ENCODE data around the gene ARHGEF28.

Gene ARHGEF28

DNA sequence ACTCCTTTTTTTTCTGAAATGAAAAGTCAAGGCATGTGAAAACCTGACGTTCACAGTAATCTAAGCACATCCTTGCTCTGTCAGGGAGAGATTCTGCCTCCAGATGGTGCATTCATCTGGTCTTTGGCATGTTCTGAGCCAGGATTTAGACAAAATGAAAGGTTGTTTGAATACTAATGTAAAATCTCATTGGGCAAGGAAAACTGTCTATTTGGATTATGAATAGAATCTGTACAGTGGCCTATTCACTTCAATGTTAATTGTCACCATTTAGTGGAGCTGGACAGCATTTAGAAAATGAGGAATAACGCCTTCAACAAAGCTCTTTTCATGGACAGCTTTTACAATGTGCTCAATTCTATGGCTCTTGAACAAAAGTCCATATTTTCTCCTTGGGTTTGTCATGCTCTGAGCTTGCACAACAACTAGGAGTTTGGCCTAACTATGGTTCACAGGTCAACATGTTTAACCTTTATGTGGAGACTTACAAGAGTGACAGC is 28.9 kb downstream of the ARHGEF28 start:
- TF ChIP-seq TCF4 (CRISPR knock-in tag; IDR thresholded peaks at IDR 0.05; ENCODE audit: borderline replicate concordance) (no peak), CSDC2 (CRISPR knock-in tag; IDR thresholded peaks at IDR 0.05) (no peak), ARNTL (CRISPR knock-in tag; IDR thresholded peaks at IDR 0.05; ENCODE audit: borderline replicate concordance, low read depth) (no peak), ESRRG (CRISPR knock-in tag; IDR thresholded peaks at IDR 0.05) (no peak), ZFP30 (CRISPR knock-in tag; IDR thresholded peaks at IDR 0.05) (no peak), ZNF70 (CRISPR knock-in tag; IDR thresholded peaks at IDR 0.05) (no peak), GLIS3 (CRISPR knock-in tag; IDR thresholded peaks at IDR 0.05) (no peak), TOX (CRISPR knock-in tag; IDR thresholded peaks at IDR 0.05; ENCODE audit: borderline replicate concordance) (no peak)
- no peak for ATAC-seq

DNA sequence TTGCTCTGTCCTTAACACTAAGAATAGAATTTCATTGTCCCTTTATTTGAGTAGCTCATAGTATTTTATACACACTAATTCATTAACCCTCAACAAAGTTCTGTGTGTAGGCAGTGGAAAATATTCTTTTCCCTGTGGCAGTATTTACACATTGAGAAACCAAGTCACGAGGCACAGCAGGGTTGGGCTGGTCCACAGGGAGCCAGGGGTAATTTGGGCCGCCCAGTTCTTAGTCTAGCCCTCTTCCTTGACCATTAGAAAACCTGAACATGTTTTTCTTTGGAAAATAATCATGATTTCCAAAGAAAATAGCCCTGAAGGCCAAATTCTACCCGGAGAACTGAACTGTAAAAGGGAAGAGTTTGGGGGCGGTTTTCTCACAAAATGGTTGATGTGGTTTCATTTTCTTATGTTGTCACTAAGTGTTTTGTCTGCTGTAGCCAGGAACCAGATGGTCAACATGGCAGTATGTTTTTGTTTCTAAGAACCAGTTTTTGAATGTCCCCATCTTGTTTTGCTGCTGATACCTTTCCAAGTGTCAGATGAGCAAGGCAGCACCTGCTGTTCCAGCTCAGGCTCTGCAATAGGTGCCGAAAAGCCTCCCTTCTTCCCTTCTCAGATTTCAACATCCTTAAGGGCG is 29.6 kb downstream of the ARHGEF28 start:
- TF ChIP-seq BACH2 (CRISPR knock-in tag; IDR thresholded peaks at IDR 0.05; ENCODE audit: borderline replicate concordance) (no peak), CSDC2 (CRISPR knock-in tag; IDR thresholded peaks at IDR 0.05) (no peak), ZC3H10 (CRISPR knock-in tag; IDR thresholded peaks at IDR 0.05) (no peak), ISL1 (CRISPR knock-in tag; IDR thresholded peaks at IDR 0.05) (no peak), GLIS3 (CRISPR knock-in tag; IDR thresholded peaks at IDR 0.05) (no peak), ZNF70 (CRISPR knock-in tag; IDR thresholded peaks at IDR 0.05) (no peak), ZFP30 (CRISPR knock-in tag; IDR thresholded peaks at IDR 0.05) (no peak), CREB5 (CRISPR knock-in tag; IDR thresholded peaks at IDR 0.05; ENCODE audit: low read depth) (no peak), ARNTL (CRISPR knock-in tag; IDR thresholded peaks at IDR 0.05; ENCODE audit: borderline replicate concordance, low read depth) (no peak), TCF4 (CRISPR knock-in tag; IDR thresholded peaks at IDR 0.05; ENCODE audit: borderline replicate concordance) (no peak), OSR1 (CRISPR knock-in tag; IDR thresholded peaks at IDR 0.05) (no peak), ESRRG (CRISPR knock-in tag; IDR thresholded peaks at IDR 0.05) (no peak), RARB (CRISPR knock-in tag; IDR thresholded peaks at IDR 0.05) (no peak), ZNF565 (CRISPR knock-in tag; conservative IDR thresholded peaks at IDR 0.05; ENCODE audit: low read depth) (no peak), CSRNP3 (CRISPR knock-in tag; IDR thresholded peaks at IDR 0.05) (no peak), ZFP3 (CRISPR knock-in tag; IDR thresholded peaks at IDR 0.05) (no peak), SNAI2 (CRISPR knock-in tag; IDR thresholded peaks at IDR 0.05) (no peak), ZNF8 (CRISPR knock-in tag; IDR thresholded peaks at IDR 0.05) (no peak)
- TF ChIP-seq, protein P1, sequence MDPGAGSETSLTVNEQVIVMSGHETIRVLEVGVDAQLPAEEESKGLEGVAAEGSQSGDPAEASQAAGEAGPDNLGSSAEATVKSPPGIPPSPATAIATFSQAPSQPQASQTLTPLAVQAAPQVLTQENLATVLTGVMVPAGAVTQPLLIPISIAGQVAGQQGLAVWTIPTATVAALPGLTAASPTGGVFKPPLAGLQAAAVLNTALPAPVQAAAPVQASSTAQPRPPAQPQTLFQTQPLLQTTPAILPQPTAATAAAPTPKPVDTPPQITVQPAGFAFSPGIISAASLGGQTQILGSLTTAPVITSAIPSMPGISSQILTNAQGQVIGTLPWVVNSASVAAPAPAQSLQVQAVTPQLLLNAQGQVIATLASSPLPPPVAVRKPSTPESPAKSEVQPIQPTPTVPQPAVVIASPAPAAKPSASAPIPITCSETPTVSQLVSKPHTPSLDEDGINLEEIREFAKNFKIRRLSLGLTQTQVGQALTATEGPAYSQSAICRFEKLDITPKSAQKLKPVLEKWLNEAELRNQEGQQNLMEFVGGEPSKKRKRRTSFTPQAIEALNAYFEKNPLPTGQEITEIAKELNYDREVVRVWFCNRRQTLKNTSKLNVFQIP (CRISPR knock-in tag; IDR thresholded peaks at IDR 0.05; ENCODE audit: borderline replicate concordance, low read depth): no peak
- TF ChIP-seq, protein P2, sequence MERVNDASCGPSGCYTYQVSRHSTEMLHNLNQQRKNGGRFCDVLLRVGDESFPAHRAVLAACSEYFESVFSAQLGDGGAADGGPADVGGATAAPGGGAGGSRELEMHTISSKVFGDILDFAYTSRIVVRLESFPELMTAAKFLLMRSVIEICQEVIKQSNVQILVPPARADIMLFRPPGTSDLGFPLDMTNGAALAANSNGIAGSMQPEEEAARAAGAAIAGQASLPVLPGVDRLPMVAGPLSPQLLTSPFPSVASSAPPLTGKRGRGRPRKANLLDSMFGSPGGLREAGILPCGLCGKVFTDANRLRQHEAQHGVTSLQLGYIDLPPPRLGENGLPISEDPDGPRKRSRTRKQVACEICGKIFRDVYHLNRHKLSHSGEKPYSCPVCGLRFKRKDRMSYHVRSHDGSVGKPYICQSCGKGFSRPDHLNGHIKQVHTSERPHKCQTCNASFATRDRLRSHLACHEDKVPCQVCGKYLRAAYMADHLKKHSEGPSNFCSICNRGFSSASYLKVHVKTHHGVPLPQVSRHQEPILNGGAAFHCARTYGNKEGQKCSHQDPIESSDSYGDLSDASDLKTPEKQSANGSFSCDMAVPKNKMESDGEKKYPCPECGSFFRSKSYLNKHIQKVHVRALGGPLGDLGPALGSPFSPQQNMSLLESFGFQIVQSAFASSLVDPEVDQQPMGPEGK (CRISPR knock-in tag; IDR thresholded peaks at IDR 0.05; ENCODE audit: borderline replicate concordance): no peak
- ATAC-seq: no peak

GRCh38 chr5:73661753-73662152 is 35.8 kb downstream of the ARHGEF28 start:
- no peak for ATAC-seq
- TF ChIP-seq, protein P2 (CRISPR knock-in tag; IDR thresholded peaks at IDR 0.05; ENCODE audit: borderline replicate concordance): no peak
